ENCODE results near the gene MEIS3.

GRCh38 chr19:47438793-47439220 is 19.5 kb upstream of the MEIS3 start:
- TF ChIP-seq CTCF (IDR thresholded peaks at IDR 0.05) (no peak), POLR2A (IDR thresholded peaks at IDR 0.05) (no peak)
